SK-N-SH (cell line): ENCODE results near the gene TOPBP1. TPM values are rescaled to one million over a fixed set of nuclear protein-coding genes. Genes with fewer than 3 reads are reported as not detected.

Experiments used
- CTCF ChIA-PET: fragments of 300-600, 350-600 bp; formaldehyde crosslinking; extraction: SDS; loops from one replicate; lab custom pipeline; 2021; lab: Yijun Ruan, JAX
- POLR2A ChIA-PET: fragments of 350-600 bp; sonication (Branson Sonifier 250); formaldehyde crosslinking; extraction: SDS; loops from one replicate; lab custom pipeline; 2020; ENCODE audit warnings: antibody characterized with exemption, inconsistent platforms; lab: Yijun Ruan, JAX
- DNase-seq: peaks from one replicate; pipeline ENCODE4 v3.0.0; 2012
- H2AFZ ChIP-seq: fragments of 200-600 bp; sonication (generic); 2 replicates; pipeline ENCODE4 v1.8.1; 2016; ENCODE audit warnings: antibody characterized with exemption, mild to moderate bottlenecking, low read depth
- H3F3A ChIP-seq: fragments of 200-600 bp; sonication (generic); replicated peaks from 2 replicates; pipeline ENCODE3; 2016; ENCODE audit warnings: antibody characterized with exemption, mild to moderate bottlenecking; ENCODE audit not compliant: insufficient read depth
- H3K27ac ChIP-seq, 2 experiments: fragments of 200-500 bp in 1 of 2; fragments of 200-600 bp in 1 of 2; sonication (Bioruptor generic) in 1 of 2; sonication (generic), shearing (Covaris generic) in 1 of 2; 2 replicates each; pipeline versions ENCODE4 v1.5.1 to v1.6.1; 2014 to 2016; ENCODE audit warnings: low read depth in 2 of 2, inconsistent platforms in 1 of 2, low read length in 1 of 2, mild to moderate bottlenecking in 1 of 2, mixed read lengths in 1 of 2
- H3K27me3 ChIP-seq: fragments of 200-600 bp; sonication (generic), shearing (Covaris generic); 2 replicates; pipeline ENCODE4 v1.6.1; 2016; ENCODE audit warnings: mixed run types; ENCODE audit not compliant: insufficient read depth
- H3K36me3 ChIP-seq, 2 experiments: fragments of 200-500 bp in 1 of 2; fragments of 200-600 bp in 1 of 2; sonication (Bioruptor generic) in 1 of 2; sonication (generic) in 1 of 2; replicated peaks in 1 of 2; 2 replicates each; pipeline versions ENCODE3 to v1.5.1; 2014 to 2016; ENCODE audit warnings: low read length in 1 of 2, mild to moderate bottlenecking in 1 of 2; ENCODE audit not compliant: insufficient read depth in 2 of 2, control insufficient read depth in 1 of 2
- H3K4me1 ChIP-seq, 2 experiments: fragments of 200-500 bp in 1 of 2; fragments of 200-600 bp in 1 of 2; sonication (Bioruptor generic) in 1 of 2; sonication (generic), shearing (Covaris generic) in 1 of 2; 2 replicates each; pipeline versions ENCODE4 v1.5.1 to v1.6.1; 2014 to 2016; ENCODE audit warnings: low read depth in 1 of 2, low read length in 1 of 2, mixed run types in 1 of 2; ENCODE audit not compliant: insufficient read depth in 2 of 2, control insufficient read depth in 1 of 2
- H3K4me2 ChIP-seq: fragments of 200-600 bp; sonication (generic), shearing (Covaris generic); 2 replicates; pipeline ENCODE4 v1.6.1; 2017; ENCODE audit warnings: mixed run types
- H3K4me3 ChIP-seq, 2 experiments: fragments of 200-500 bp in 1 of 2; fragments of 200-600 bp in 1 of 2; sonication (Bioruptor generic) in 1 of 2; sonication (generic), shearing (Covaris generic) in 1 of 2; 2 replicates each; pipeline versions ENCODE4 v1.5.1 to v1.8.1; 2014 to 2016; ENCODE audit warnings: low read depth in 2 of 2, inconsistent platforms in 1 of 2, low read length in 1 of 2, mild to moderate bottlenecking in 1 of 2, mixed read lengths in 1 of 2, moderate library complexity in 1 of 2
- H3K79me2 ChIP-seq: fragments of 200-600 bp; sonication (generic); 2 replicates; pipeline ENCODE4 v1.8.1; 2017; ENCODE audit warnings: mild to moderate bottlenecking; ENCODE audit not compliant: insufficient read depth
- H3K9ac ChIP-seq: fragments of 200-600 bp; sonication (generic); 2 replicates; pipeline ENCODE4 v1.6.1; 2017; ENCODE audit warnings: mixed run types
- H3K9me2 ChIP-seq: fragments of 200-600 bp; sonication (generic); 2 replicates; pipeline ENCODE4 v1.6.1; 2017; ENCODE audit warnings: mixed run types
- H3K9me3 ChIP-seq: fragments of 200-600 bp; sonication (generic); 2 replicates; pipeline ENCODE4 v1.6.1; 2017; ENCODE audit warnings: mixed run types, mild to moderate bottlenecking, moderate library complexity
- H4K20me1 ChIP-seq: fragments of 200-600 bp; sonication (generic); 2 replicates; pipeline ENCODE4 v1.6.1; 2017; ENCODE audit warnings: mild to moderate bottlenecking, mixed run types; ENCODE audit not compliant: insufficient read depth
- EZH2phosphoT487 ChIP-seq: fragments of 200-600 bp; sonication (generic); IDR thresholded peaks from 2 replicates; pipeline ENCODE4 v1.6.1; 2017; ENCODE audit warnings: low read depth, mixed run types, mild to moderate bottlenecking, antibody characterized with exemption, moderate library complexity, borderline replicate concordance
- IRF3 ChIP-seq: fragments of 150-350 bp; IDR thresholded peaks from 2 replicates; pipeline ENCODE4 v1.6.1; 2016; ENCODE audit warnings: mild to moderate bottlenecking, low read depth, low read length
- JUND ChIP-seq: IDR thresholded peaks from 2 replicates; pipeline ENCODE4 v1.4.0; 2012
- MXI1 ChIP-seq: IDR thresholded peaks from 2 replicates; pipeline ENCODE4 v1.6.1; 2012; ENCODE audit warnings: mild to moderate bottlenecking, low read depth, low read length, improper control_type of control experiment
- NRF1 ChIP-seq: IDR thresholded peaks from 2 replicates; pipeline ENCODE4 v1.6.1; 2012; ENCODE audit warnings: low read depth, mild to moderate bottlenecking, low read length
- POLR2AphosphoS5 ChIP-seq: IDR thresholded peaks from 2 replicates; pipeline ENCODE4 v1.6.1; 2012; ENCODE audit warnings: low read depth, low read length
- TAF1 ChIP-seq: IDR thresholded peaks from 2 replicates; pipeline ENCODE4 v1.6.1; 2012; ENCODE audit warnings: low read depth, mild to moderate bottlenecking, low read length, moderate library complexity, borderline replicate concordance
- TCF12 ChIP-seq: IDR thresholded peaks from 2 replicates; pipeline ENCODE4 v1.4.0; 2012
- WGBS: methylation state at CpG from one replicate; pipeline ENCODE4 v1.1.6; 2017; ENCODE audit warnings: low lambda C conversion rate; 5-methylcytosine and 5-hydroxymethylcytosine counted together
- polyA plus RNA-seq, 3 experiments: library from polyadenylated mRNA; depleted of rRNA; stranded (reverse); fragments of >200 nt; gene quantifications; 2 replicates each; pipeline ENCODE4 v1.2.3, GENCODE V29; 2012
- TF ChIP-seq, protein P1 (sequence below): fragments of 150-350 bp; IDR thresholded peaks from 2 replicates; pipeline ENCODE4 v1.6.1; 2017; ENCODE audit warnings: antibody characterized with exemption, low read length, low read depth, borderline replicate concordance
- TF ChIP-seq, protein P2 (sequence below): fragments of 200-600 bp; sonication (generic); IDR thresholded peaks from 2 replicates; pipeline ENCODE4 v1.6.1; 2017; ENCODE audit warnings: antibody characterized with exemption, mild to moderate bottlenecking, moderate library complexity

Gene TOPBP1
- polyA plus RNA-seq, 1 of the 3 experiments (the other 2 are of a cell fraction), result 15.7 TPM

DNA sequence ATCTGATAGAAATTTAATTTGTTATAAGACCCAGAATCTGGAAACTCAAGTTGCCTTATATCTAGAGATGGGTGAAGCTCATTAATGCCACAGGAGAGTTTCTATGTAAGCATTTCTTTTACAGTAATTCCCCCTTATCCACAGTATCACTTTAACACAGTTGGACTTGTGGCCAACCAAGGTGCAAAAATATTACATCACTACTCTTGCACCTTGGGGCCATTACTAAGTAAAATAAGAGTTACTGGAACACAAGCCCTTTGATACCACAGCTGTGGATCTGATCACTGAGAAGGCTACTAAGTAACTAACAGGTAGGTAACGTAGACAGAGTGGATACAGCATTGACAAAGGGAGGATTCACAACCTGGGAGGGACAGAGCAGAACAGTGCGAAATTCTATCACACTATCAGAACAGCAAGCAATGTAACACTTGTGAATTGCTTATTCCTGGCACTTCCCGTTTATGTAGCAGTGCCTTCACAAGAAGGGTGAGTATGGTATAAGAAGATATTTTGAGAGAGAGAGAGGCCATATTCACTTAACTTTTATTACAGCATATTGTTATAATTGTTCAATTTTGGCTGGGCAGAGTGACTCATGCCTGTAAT, 33.9 kb upstream of the TOPBP1 start (continued):
- TF ChIP-seq IRF3, result no peak
- TF ChIP-seq JUND, result no peak
- no peak for TF ChIP-seq TCF12
- TF ChIP-seq NRF1, result no peak
- no peak for TF ChIP-seq MXI1

DNA sequence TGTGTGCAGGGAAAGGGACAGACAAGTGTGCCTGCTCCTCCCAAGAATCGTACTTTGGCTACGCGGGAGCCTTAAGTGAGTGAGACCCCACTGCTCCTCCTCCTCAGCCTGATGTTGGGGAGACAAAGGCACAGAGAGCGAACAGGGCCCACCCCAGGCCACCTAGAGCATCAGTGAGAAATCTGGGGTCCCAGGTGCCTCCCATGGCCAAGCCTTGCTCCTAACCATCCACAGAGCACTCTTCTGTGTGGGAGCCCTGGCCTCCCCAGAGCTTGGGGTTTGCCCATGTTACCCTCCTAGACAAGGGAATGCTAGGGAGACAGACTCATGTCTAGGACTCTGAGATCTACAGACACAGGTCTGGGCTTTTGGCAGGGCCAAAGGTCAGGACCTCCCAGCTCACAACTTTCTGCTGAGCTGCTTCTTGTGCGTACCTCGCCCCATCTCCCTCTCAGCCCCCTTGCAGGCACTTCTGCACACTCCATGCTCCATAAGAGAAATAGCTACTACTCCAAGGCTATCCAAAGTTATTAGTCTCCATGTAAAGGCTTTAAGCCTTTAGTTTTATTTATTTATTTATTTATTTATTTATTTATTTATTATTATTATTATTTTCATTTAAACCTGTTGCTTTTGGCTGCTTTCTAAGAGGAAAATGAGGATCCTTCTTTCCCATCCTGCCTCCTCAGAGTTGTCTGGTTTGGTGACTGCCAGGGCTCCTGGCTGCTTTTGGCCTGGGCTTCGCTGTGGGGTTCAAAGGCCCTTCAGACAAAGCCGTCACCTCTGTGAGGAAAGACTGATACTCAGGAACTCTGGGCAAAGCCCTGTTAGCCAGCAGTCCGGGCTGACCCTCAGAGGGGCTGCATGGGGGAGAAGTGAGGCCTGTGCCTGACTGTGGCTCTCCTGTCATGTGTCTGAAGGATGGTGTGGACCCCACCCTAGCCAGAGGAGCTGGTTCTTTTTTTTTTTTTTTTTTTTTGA, 32.8 kb upstream of the TOPBP1 start:
- H3K36me3 ChIP-seq, result no peaks in the 10 kb centered on the region
- no peaks in the 10 kb centered on the region for H3K9me2 ChIP-seq
- WGBS, result 59% methylated on average over 8 of the region's 9 CpGs
- no peak overlapping the region for H3K9ac ChIP-seq
- H3K27ac ChIP-seq, result no peak overlapping the region
- no peak overlapping the region for H3K4me3 ChIP-seq
- no peaks in the 10 kb centered on the region for H3K27me3 ChIP-seq
- no peak overlapping the region for H2AFZ ChIP-seq
- no peaks in the 10 kb centered on the region for H3K79me2 ChIP-seq
- H4K20me1 ChIP-seq, result no peaks in the 10 kb centered on the region
- H3K4me2 ChIP-seq, result no peak overlapping the region
- no peak for DNase-seq
- no peaks in the 10 kb centered on the region for H3K9me3 ChIP-seq
- CTCF ChIA-PET, result no interaction called here
- TF ChIP-seq, protein P1, sequence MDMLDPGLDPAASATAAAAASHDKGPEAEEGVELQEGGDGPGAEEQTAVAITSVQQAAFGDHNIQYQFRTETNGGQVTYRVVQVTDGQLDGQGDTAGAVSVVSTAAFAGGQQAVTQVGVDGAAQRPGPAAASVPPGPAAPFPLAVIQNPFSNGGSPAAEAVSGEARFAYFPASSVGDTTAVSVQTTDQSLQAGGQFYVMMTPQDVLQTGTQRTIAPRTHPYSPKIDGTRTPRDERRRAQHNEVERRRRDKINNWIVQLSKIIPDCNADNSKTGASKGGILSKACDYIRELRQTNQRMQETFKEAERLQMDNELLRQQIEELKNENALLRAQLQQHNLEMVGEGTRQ, result no peak
- TF ChIP-seq TCF12, result no peak
- TF ChIP-seq EZH2phosphoT487, result no peak
- no peak for TF ChIP-seq JUND
- TF ChIP-seq, protein P2, sequence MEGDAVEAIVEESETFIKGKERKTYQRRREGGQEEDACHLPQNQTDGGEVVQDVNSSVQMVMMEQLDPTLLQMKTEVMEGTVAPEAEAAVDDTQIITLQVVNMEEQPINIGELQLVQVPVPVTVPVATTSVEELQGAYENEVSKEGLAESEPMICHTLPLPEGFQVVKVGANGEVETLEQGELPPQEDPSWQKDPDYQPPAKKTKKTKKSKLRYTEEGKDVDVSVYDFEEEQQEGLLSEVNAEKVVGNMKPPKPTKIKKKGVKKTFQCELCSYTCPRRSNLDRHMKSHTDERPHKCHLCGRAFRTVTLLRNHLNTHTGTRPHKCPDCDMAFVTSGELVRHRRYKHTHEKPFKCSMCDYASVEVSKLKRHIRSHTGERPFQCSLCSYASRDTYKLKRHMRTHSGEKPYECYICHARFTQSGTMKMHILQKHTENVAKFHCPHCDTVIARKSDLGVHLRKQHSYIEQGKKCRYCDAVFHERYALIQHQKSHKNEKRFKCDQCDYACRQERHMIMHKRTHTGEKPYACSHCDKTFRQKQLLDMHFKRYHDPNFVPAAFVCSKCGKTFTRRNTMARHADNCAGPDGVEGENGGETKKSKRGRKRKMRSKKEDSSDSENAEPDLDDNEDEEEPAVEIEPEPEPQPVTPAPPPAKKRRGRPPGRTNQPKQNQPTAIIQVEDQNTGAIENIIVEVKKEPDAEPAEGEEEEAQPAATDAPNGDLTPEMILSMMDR, result no peak
- TF ChIP-seq MXI1, result no peak
- TF ChIP-seq TAF1, result no peak
- TF ChIP-seq POLR2AphosphoS5, result no peak
- H3K4me1 ChIP-seq, result no peaks in the 10 kb centered on the region
- POLR2A ChIA-PET, result no interaction called here
- no peaks in the 10 kb centered on the region for H3F3A ChIP-seq
